GM23248 (cell line): Measurements from ENCODE around the gene KCNK18.

ENCODE experiments used
- EZH2 ChIP-seq: fragments of 200-600 bp; sonication (generic); IDR thresholded peaks from 2 replicates; pipeline ENCODE4 v1.6.1; 2018; ENCODE audit warnings: antibody characterized with exemption, mild to moderate bottlenecking; ENCODE audit not compliant: insufficient read depth, poor library complexity, severe bottlenecking
- EZH2phosphoT487 ChIP-seq: fragments of 200-600 bp; sonication (generic); IDR thresholded peaks from 2 replicates; pipeline ENCODE4 v1.6.1; 2018; ENCODE audit warnings: antibody characterized with exemption, moderate library complexity, mild to moderate bottlenecking, low read depth; ENCODE audit not compliant: insufficient read depth

DNA sequence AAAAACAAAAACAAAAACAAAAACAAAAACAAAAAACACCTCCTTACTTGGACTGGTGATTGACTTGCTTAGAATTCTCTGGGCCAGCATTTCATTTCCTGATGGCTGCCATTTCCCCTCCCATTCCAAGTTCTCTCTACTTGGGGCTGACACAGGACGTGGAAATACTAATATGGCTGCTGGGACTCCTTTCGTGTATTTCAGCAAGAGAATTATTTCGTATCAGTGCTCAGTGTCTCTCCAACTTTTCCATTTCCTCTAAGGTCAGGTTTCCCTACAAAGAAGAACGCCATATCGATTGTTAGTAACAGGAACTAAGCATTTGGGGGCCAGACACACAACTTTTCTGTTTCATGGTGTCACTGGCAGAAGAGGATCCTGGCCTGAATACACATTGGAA lies 36.7 kb upstream of the KCNK18 start:
- no peak for TF ChIP-seq EZH2phosphoT487
- no peak for TF ChIP-seq EZH2
